HG02981 (cell line): ENCODE results near the gene DMKN.
A peak's percentile ranks its signal among the peaks of the same experiment; 100 is the strongest.
"Not testable (repeated sequence)": the region's sequence is repeated elsewhere in the genome, so short reads cannot be mapped to it uniquely, and the experiment has no call there.

Source experiments
- ATAC-seq: cut with Tn5 transposase; IDR thresholded peaks from one replicate; pipeline ENCODE4 v1.9.1; 2021; ENCODE audit warnings: mild to moderate bottlenecking, moderate library complexity; ENCODE audit not compliant: unreplicated experiment

DMKN gene

GRCh38 chr19:35500611-35501010 lies 12.8 kb downstream of the DMKN start:
- ATAC-seq: no peak

GRCh38 chr19:35498984-35499527 lies 14.4 kb downstream of the DMKN start:
- no peak for ATAC-seq

- ATAC-seq: no peak
Observed at GRCh38 chr19:35498220-35498619, 15.2 kb downstream of the DMKN start.

DNA sequence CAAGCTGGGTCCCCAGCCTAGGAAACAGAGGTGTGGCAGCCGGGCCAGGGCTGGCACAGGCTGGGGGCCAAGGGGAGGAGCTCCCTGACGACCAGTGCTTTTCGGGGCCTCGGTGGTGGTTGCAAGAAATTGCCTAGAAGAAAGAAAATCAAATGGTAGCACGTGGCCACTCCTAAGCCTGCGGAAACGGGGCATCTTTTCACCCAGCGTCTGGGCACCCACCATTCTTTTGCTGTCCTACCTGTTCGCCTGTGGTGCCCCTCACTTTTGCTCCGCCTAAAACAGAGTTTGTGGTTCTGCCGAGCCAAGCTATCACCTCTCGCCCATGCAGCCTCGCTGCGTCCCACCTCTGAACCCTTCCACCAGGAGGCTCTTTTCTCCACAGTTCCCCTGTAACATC lies 16.0 kb downstream of the DMKN start:
- no peak for ATAC-seq

- no peak for ATAC-seq
Observed at GRCh38 chr19:35495107-35496064, 18.1 kb downstream of the DMKN start.

- ATAC-seq: no peak
Observed at GRCh38 chr19:35493971-35494370, 19.5 kb downstream of the DMKN start.

DNA sequence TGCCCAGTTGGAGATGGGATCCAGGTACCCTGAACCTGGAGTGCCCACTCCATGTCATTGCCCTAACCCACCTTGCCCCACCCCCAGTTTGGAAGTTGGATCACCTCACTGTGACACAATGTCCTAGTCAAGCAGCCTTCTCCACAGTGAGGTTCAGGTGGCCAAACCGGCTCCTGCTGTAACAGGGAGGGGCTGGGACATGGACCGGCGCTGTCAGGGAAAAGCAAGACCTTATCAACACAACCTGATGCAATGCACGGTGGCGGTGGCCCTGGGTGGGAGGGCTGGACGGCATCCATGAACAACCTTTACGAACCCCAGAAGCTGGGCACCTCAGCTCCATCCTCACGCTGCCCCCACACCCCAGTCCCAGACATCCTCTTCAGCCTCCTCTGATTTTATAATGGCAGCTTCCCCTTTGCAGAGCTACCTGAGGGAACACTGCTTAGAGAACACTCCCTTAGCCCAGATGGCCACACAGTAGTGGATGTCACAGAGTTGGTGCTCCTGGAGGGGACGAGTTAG lies 21.6 kb downstream of the DMKN start:
- no peak for ATAC-seq

- ATAC-seq: no peak
Observed at GRCh38 chr19:35490364-35490763, 23.1 kb downstream of the DMKN start, which contains the start of gene KRTDAP. KRTDAP (minus strand) TSS chr19:35490464; CDS start chr19:35490442, 22 bp downstream.

DNA sequence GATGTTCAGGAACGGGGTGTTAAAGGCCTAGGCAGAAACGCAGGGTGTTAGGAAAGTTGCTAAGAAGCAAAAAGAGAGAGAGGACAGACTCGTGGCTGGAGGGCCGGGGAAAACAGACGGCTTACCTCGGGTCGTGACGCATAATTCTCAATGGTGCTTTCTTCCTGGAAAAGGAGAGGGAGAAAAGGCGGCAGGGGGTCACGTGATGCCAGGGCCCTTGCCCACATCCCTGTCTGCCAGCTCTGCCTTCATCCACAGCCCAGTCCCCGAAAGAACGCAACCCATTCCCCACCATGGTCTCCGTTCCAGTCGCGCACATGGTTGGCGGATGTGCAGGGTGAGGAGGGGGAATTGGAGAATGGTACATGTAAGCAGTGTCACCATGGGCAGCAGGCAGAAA lies 24.8 kb downstream of the DMKN start:
- no peak for ATAC-seq

GRCh38 chr19:35487656-35488182 lies 25.7 kb downstream of the DMKN start:
- ATAC-seq: no peak

DNA sequence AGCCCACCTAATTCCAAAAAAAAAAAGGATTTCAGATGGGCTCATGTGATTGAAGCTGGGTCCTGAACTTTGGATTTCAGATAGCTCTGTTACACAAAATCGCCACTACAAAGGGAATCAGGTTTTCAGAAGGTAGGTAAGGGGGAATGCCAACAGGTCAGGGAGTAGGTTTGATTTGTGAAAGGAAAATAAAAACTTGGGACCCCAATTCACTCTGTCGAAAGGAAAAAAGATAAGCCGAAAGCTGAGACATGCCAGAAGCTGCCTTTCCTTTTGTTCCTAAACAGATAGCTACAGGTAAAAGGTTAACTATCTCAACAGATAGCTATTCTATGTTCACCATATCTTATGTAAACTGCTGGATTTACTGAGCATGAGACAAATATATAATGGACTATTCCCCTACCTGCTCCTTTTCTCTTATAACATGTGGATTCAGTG lies 27.2 kb downstream of the DMKN start:
- ATAC-seq: no peak

DNA sequence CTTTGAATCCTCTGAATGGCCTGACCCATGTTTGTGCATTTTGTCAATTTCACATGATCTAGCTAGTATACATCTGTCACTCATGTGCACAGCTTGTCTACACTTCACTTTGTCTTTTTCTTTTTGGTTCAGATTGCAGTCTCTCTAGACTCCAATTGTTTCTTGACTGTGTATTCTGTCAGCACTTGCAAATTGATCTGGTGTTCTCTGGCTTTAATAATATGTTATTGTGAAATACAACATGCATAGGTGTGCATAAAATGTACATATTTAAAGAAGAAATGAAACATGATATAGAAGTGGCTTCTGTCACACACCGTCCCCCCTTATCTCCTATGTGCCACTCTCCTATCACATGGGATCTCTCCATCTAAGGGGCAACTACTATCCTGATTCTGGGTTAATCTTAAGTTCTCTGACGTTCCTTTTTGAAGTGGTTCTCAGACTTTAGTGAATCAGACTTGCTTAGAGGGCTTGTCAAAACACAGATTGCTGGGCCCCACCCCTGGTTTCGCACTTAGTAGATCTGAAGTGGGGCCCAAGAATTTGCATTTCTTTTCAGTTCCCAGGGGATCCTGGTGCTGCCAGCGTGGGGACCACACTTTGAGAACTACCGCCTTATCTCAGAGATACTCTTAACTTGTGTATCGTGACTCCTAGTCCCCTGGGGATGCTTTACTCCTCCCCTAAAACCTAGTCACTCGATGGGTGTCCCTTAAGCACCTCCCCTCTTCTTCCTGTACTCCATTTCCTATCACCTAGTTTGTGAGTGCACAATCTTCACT lies 29.0 kb downstream of the DMKN start:
- ATAC-seq: peak; percentile 82

- no peak for ATAC-seq
Observed at GRCh38 chr19:35483089-35483488, 30.4 kb downstream of the DMKN start.

GRCh38 chr19:35478794-35479677 lies 34.4 kb downstream of the DMKN start:
- ATAC-seq: no peak

GRCh38 chr19:35476149-35476548 lies 37.3 kb downstream of the DMKN start:
- ATAC-seq: no peak

GRCh38 chr19:35474594-35474993 lies 38.9 kb downstream of the DMKN start:
- ATAC-seq: not testable (repeated sequence)

DNA sequence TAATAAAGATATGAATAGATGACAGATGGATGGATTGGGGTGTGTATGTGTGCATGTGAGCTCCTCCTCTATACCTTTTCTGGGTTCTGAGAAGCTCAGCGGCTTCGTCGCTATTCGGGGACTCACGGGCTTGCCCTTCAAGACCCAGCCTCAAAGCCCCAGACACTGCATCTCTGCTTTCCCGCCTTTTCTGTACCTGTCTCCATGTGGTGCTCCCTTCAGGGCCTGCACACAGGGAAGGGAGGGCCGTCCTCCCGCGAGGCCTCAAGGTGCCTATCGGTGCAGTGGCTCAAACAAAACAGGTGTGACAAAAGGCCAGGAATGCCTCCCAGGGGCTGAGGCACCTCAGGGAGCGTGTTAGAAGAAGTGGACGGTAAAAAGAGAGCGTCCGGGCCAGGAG lies 39.3 kb downstream of the DMKN start:
- no peak for ATAC-seq

DNA sequence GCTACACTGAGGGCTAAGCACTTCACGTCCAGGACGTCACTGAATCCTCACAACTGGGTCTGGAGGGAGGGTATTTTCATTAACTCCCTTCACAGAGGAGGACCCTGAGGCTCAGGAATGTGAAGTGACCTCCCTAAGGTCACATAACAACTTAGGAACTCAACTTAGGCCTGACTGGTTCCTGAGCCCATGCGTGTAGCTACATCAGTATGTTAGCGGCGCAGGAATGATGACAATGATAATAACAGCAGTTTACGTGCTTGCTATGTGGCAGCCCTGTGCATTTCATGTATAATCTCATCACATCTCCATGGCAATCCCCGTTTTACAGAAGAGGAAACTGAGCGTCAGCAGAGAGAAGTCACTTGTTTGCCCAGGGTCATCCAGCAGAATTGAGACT lies 41.5 kb downstream of the DMKN start:
- ATAC-seq: no peak

DNA sequence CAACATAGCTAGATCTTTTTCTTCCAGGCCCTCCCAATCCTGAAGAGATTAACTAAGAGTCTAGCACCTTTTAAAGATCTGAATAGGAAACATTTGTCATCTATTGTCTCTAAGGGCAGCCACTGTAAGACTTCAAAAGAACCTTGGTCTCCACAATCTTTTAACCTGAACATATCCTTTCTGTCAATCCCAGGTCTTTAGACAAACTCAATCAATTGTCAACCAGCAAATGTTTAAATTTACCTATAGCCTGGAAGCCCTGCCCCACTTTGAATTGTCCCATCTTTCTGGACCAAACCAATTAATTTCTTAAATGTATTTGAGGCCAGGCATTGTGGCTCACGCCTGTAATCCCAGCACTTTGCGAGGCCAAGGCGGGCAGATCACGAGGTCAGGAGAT lies 42.4 kb downstream of the DMKN start:
- not testable (repeated sequence) for ATAC-seq

- ATAC-seq: no peak
Observed at GRCh38 chr19:35470128-35470527, 43.3 kb downstream of the DMKN start.
